PFSK-1 (cell line): ENCODE measurements around the gene ARID4A.

ENCODE experiments used
- FOXP2 ChIP-seq: optimal IDR thresholded peaks from 2 replicates; pipeline ENCODE3; 2011; ENCODE audit warnings: borderline replicate concordance, control low read depth, inconsistent platforms; ENCODE audit not compliant: insufficient read depth; ENCODE audit errors: extremely low read length, extremely low read depth
- POLR2AphosphoS5 ChIP-seq: IDR thresholded peaks from 2 replicates; pipeline ENCODE4 v1.6.1; 2012; ENCODE audit warnings: low read depth, mild to moderate bottlenecking, control low read depth, low read length, moderate library complexity
- SIN3A ChIP-seq: IDR thresholded peaks from 2 replicates; pipeline ENCODE4 v1.6.1; 2012; ENCODE audit warnings: mild to moderate bottlenecking, low read length, moderate library complexity, borderline replicate concordance; ENCODE audit not compliant: insufficient read depth
- TAF1 ChIP-seq: IDR thresholded peaks from 2 replicates; pipeline ENCODE4 v1.6.1; 2012; ENCODE audit warnings: low read length, control low read depth, borderline replicate concordance; ENCODE audit not compliant: insufficient read depth
- TF ChIP-seq, protein P1 (sequence below), 2 experiments: IDR thresholded peaks; 2 replicates each; pipeline versions ENCODE4 v1.6.1 to v1.8.0; 2011 to 2012; ENCODE audit warnings: low read depth in 2 of 2, low read length in 2 of 2, control low read depth in 1 of 2, inconsistent platforms in 1 of 2, mild to moderate bottlenecking in 1 of 2, moderate library complexity in 1 of 2; ENCODE audit not compliant: insufficient read depth in 1 of 2

Gene ARID4A

GRCh38 chr14:58297762-58298476, 436 bp upstream of the ARID4A start:
- TF ChIP-seq, protein P1, sequence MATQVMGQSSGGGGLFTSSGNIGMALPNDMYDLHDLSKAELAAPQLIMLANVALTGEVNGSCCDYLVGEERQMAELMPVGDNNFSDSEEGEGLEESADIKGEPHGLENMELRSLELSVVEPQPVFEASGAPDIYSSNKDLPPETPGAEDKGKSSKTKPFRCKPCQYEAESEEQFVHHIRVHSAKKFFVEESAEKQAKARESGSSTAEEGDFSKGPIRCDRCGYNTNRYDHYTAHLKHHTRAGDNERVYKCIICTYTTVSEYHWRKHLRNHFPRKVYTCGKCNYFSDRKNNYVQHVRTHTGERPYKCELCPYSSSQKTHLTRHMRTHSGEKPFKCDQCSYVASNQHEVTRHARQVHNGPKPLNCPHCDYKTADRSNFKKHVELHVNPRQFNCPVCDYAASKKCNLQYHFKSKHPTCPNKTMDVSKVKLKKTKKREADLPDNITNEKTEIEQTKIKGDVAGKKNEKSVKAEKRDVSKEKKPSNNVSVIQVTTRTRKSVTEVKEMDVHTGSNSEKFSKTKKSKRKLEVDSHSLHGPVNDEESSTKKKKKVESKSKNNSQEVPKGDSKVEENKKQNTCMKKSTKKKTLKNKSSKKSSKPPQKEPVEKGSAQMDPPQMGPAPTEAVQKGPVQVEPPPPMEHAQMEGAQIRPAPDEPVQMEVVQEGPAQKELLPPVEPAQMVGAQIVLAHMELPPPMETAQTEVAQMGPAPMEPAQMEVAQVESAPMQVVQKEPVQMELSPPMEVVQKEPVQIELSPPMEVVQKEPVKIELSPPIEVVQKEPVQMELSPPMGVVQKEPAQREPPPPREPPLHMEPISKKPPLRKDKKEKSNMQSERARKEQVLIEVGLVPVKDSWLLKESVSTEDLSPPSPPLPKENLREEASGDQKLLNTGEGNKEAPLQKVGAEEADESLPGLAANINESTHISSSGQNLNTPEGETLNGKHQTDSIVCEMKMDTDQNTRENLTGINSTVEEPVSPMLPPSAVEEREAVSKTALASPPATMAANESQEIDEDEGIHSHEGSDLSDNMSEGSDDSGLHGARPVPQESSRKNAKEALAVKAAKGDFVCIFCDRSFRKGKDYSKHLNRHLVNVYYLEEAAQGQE (IDR thresholded peaks at IDR 0.05; ENCODE audit: insufficient read depth in 1 of 2, low read depth in 2 of 2, low read length in 2 of 2) = no peak
- TF ChIP-seq FOXP2 (peak; percentile 48), TAF1 (0 out of 2 replicates have a peak, but pooled peaks have one; percentile 11), POLR2AphosphoS5 (peak; percentile 52; the same call in 1 of the 2 replicates), SIN3A (no peak)

DNA sequence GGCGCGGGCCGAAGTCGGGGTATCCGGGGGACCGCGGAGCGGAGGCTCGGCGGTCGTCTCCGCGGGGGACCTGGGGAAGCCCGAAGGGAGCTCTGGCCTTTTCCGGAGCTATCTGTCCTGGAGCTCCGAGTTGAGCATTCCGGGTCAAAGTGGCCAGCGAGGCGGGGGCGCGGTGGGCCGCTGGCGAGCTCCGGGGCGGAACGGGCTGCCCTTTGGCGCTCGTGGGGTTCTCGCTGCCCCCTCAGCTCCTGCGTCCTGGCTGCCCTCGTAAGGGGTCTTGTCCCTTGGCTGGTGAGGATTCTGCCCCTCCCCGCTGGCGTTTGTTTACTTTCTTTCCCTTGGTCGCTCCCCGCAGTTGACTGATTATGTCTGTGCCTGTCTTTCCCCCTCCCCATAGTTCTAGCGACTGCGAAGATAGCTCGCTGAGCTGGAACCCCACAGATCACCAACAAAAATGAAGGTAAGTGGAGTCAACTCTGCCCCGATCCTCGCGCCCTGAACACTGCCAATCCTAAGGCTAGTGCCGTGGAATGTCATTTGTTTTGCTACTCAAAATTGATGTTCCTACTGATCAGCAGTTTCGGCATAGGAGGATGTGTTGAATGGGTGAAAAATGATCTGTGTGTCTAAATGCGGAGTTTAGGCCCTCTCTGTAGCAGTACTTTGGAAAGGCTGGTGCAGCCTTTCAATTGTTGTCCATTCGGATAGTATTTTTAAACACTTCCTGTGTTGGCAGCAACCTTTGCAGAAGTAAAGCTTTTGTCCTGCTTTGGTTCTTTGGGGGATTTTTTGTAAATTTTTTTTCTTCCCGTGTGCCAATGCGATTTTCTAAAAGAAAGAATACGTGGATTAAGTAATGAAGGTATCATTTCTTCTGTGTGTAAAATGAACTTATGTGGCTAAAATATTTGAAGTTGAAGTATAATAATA, 1.3 kb downstream of the ARID4A start:
- TF ChIP-seq SIN3A (peak; percentile 11; the same call in 1 of the 2 replicates), POLR2AphosphoS5 (no peak)

DNA sequence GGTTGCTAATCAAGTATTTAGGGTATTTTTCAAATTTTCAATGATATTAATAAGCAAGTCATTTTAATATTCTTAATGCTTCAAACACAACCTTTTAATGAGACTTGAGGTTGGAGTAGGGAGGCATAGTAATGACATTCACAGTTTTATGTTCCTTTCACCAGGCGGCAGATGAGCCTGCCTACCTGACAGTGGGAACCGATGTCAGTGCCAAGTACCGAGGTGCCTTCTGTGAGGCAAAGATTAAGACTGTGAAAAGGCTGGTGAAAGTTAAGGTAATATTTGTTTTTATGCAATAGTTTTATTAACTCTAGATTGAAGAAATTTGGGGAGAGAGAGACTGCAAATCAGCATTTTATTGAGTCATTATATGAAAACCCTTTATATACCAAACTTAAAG, 3.1 kb downstream of the ARID4A start:
- TF ChIP-seq SIN3A = no peak
- TF ChIP-seq TAF1 = no peak
- TF ChIP-seq, protein P1 (IDR thresholded peaks at IDR 0.05; ENCODE audit: insufficient read depth in 1 of 2, low read depth in 2 of 2, low read length in 2 of 2) = no peak
- no peak for TF ChIP-seq FOXP2
- no peak for TF ChIP-seq POLR2AphosphoS5

DNA sequence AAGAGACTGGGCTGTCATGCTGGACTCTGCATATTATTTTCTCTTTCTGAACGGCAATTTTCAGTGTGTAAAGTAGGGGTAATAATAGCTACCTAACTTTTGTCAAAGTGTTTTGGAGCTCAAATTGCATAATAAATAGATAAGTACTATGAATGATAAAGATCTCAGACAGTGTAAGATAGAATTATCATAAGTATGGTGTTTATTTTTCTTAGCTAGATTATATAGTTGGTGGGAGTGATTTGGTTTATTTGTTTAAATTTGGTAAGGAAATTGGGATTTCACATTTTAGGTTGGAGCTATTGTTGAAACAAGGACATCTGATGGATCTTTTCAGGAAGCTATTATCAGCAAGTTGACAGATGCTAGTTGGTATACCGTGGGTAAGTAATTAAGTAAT, 7.4 kb downstream of the ARID4A start:
- TF ChIP-seq SIN3A (no peak), FOXP2 (no peak), POLR2AphosphoS5 (no peak), TAF1 (no peak)
- TF ChIP-seq, protein P1 (IDR thresholded peaks at IDR 0.05; ENCODE audit: insufficient read depth in 1 of 2, low read depth in 2 of 2, low read length in 2 of 2) = no peak

DNA sequence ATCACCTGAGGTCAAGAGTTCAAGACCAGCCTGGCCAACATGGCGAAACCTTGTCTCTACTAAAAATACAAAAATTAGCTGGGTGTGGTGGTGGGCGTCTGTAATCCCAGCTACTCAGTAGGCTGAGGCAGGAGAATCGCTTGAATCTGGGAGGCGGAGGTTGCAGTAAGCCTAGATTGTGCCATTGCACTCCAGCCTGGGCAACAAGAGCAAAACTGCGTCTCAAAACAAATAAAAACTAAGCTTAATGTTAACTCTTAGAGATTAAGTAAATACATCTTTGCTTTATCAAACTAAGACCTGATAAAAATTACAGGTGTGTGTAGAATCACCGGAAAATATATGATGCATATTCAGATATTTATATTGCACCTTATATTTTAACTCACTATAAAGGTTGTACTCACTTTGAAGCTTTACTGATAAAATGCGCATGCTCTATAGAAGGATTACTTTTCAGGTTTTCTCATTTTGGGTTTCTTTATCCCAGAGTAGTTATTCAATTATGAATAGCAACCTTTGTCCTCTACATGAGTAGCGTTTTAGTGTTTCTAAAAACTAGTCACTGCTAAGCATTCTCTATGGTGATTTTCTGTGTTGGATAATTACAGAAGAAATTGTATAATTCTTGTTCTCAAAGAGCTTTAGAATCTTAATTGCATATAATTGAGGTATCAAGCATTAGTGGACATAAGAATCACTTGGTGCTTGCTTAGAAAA, 9.4 kb downstream of the ARID4A start:
- TF ChIP-seq TAF1 (no peak), FOXP2 (no peak), SIN3A (no peak), POLR2AphosphoS5 (no peak)
- TF ChIP-seq, protein P1 (IDR thresholded peaks at IDR 0.05; ENCODE audit: insufficient read depth in 1 of 2, low read depth in 2 of 2, low read length in 2 of 2) = no peak
